Ovary (tissue), 3 donors: ENCODE measurements around the gene TMEM8B.

Source experiments
- CTCF ChIP-seq, 3 donors: fragments of 450-650 bp in 2 of 3; fragments of 200-600 bp in 1 of 3; IDR thresholded peaks; one replicate each; pipeline versions ENCODE4 v1.5.1 to v1.8.0; 2016 to 2022; ENCODE audit warnings: antibody characterized with exemption in 3 of 3, mild to moderate bottlenecking in 1 of 3
- EP300 ChIP-seq: sonication (generic); formaldehyde crosslinking; IDR thresholded peaks from one replicate; pipeline ENCODE4 v1.6.1; 2017; ENCODE audit warnings: antibody characterized with exemption
- POLR2A ChIP-seq: fragments of 450-650 bp; IDR thresholded peaks from one replicate; pipeline ENCODE4 v1.6.1; 2017; ENCODE audit warnings: antibody characterized with exemption, mild to moderate bottlenecking, moderate library complexity
- donor health status: DM: no; HTN: no; CAD: no.

GRCh38 chr9:35896570-35896969 lies 67.5 kb downstream of the TMEM8B start:
- TF ChIP-seq CTCF (IDR thresholded peaks at IDR 0.05) = no peak
- TF ChIP-seq POLR2A = no peak
- TF ChIP-seq EP300 = no peak
